Measurements from ENCODE around the gene RPS6KA5.
"Not testable (repeated sequence)": the region's sequence is repeated elsewhere in the genome, so short reads cannot be mapped to it uniquely, and the experiment has no call there.

The RPS6KA5 gene

DNA sequence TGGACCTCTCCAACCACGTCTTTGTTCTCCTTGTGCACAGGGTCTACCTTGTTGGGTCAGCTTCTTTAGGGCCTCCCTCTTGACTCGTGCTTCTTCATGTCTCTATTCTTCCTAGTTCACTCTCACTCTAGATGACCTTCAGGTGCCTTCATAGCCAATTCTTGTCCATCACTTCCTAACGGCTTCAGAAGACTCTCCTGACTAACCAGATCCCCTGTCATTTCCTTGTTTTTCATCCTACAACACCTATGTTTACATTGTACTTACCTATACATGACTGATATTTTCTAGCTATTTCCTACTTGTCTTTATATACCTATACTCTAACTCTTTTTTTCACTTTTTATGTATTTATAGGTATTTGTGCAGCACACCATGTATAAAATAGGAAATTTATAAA, 117.1 kb downstream of the RPS6KA5 start:
- no peak overlapping the region for H3K4me3 ChIP-seq (ENCODE audit: low read depth, low read length)
- no peaks in the 10 kb centered on the region for H3K36me3 ChIP-seq
- H3K9me3 ChIP-seq (ENCODE audit: severe bottlenecking), result peaks cover 6% of the 10 kb centered on the region
- TF ChIP-seq, protein P1, sequence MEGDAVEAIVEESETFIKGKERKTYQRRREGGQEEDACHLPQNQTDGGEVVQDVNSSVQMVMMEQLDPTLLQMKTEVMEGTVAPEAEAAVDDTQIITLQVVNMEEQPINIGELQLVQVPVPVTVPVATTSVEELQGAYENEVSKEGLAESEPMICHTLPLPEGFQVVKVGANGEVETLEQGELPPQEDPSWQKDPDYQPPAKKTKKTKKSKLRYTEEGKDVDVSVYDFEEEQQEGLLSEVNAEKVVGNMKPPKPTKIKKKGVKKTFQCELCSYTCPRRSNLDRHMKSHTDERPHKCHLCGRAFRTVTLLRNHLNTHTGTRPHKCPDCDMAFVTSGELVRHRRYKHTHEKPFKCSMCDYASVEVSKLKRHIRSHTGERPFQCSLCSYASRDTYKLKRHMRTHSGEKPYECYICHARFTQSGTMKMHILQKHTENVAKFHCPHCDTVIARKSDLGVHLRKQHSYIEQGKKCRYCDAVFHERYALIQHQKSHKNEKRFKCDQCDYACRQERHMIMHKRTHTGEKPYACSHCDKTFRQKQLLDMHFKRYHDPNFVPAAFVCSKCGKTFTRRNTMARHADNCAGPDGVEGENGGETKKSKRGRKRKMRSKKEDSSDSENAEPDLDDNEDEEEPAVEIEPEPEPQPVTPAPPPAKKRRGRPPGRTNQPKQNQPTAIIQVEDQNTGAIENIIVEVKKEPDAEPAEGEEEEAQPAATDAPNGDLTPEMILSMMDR (IDR thresholded peaks at IDR 0.05; ENCODE audit: low read depth, low read length), result no peak
- DNase-seq, result no peak
- H3K27ac ChIP-seq, result no peak overlapping the region
- no peaks in the 10 kb centered on the region for H3K27me3 ChIP-seq (ENCODE audit: insufficient read depth, low read depth, severe bottlenecking)

DNA sequence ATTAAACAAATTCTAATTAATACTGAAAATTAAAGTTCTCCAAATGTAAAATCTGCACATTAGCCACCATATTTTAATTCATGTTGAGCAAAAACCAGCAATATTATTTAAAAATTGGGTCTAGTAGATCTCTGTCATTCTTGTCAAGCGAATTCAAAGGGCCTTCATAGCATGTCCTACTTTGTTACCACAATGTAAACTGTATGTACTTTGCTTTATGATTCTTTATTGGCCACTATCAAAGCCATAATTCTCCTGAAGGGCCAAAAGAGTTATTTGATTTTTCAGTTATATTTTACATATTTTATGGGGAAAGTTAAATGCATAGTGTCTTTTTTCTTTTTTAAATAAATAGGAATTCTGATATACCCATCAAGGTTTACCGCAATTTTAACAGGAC, 117.9 kb downstream of the RPS6KA5 start:
- no peaks in the 10 kb centered on the region for H3K36me3 ChIP-seq
- H3K27ac ChIP-seq, result no peak overlapping the region
- no peak overlapping the region for H3K4me3 ChIP-seq (ENCODE audit: low read depth, low read length)
- no peak for DNase-seq
- TF ChIP-seq, protein P1 (IDR thresholded peaks at IDR 0.05; ENCODE audit: low read depth, low read length), result no peak
- H3K27me3 ChIP-seq (ENCODE audit: insufficient read depth, low read depth, severe bottlenecking), result no peaks in the 10 kb centered on the region
- H3K9me3 ChIP-seq (ENCODE audit: severe bottlenecking), result peaks cover 6% of the 10 kb centered on the region

DNA sequence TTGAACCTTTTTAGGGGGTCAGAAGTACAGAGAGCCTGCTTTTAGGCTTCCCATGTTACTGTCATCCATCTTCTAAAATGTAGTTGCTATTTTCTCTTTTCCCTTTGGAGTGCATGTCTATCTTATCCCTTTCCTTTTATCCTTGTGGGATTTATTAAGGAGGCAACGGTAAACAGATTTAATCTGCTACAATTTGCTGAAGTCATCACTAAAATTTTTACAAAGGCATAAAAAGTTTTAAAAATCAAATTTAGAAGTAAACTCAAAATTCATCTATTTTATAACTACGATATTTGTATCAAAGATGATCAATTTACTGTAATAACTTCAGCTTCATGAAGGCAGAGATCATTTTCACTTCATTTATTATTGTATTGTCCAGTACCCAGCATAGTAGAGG, 118.7 kb downstream of the RPS6KA5 start:
- Histone ChIP-seq H3K27ac (no peak overlapping the region), H3K36me3 (no peaks in the 10 kb centered on the region), H3K9me3 (ENCODE audit: severe bottlenecking) (peaks cover 6% of the 10 kb centered on the region), H3K4me3 (ENCODE audit: low read depth, low read length) (no peak overlapping the region), H3K27me3 (ENCODE audit: insufficient read depth, low read depth, severe bottlenecking) (no peaks in the 10 kb centered on the region)
- DNase-seq, result no peak
- TF ChIP-seq, protein P1 (IDR thresholded peaks at IDR 0.05; ENCODE audit: low read depth, low read length), result no peak

DNA sequence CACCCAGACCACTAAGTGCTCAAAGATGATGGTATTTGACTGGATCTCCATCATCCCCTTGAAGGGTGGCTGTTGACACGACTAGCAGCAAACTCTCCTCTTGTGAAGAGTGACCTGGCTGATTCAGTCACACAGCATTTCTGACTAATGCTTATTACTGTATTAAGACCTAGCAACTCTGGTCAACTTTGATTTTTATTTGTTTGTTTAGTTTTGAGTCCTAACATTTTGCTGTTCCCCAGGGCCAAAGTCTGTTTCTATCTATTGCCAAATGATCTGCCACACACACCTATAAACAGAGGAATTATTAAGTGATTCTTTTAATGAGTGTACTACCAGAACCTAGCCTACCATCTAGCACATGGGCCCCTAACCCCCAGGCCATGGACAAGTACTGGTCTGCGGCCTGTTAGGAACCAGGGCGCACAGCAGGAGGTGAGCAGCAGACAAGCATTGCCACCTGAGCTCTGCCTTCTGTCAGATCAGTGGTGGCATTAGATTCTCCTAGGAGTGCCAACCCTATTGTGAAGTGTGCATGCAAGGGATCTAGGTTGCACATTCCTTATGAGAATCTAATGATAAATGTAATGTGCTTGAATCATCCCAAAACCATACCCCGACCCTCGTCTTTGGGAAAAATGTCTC, 120.0 kb downstream of the RPS6KA5 start:
- Histone ChIP-seq H3K27ac (no peak overlapping the region), H3K27me3 (ENCODE audit: insufficient read depth, low read depth, severe bottlenecking) (no peaks in the 10 kb centered on the region), H3K4me3 (ENCODE audit: low read depth, low read length) (no peak overlapping the region), H3K36me3 (no peaks in the 10 kb centered on the region), H3K9me3 (ENCODE audit: severe bottlenecking) (peaks cover 6% of the 10 kb centered on the region)
- TF ChIP-seq, protein P1 (IDR thresholded peaks at IDR 0.05; ENCODE audit: low read depth, low read length), result no peak
- DNase-seq, result no peak

DNA sequence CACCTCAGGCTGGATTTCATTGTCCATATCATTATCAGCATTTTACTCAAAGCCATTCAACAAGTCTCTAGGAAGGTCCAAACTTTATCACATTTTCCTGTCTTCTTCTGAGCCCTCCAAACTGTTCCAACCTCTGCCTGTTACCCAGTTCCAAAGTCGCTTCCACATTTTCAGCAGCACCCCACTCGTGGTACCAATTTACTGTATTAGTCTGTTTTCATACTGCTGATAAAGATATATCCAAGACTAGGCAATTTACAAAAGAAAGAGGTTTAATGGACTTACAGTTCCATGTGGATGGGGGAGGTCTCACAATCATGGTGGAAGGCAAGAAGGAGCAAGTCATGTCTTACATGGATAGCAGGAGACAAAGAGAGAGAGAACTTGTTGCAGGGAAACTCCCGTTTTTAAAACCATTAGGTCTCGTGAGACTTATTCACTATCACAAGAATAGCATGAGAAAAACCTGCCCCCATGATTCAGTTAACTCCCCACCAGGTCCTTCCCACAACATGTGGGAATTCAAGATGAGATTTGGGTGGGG, 121.1 kb downstream of the RPS6KA5 start:
- not testable (repeated sequence) for H3K36me3 ChIP-seq; H3K9me3 ChIP-seq (ENCODE audit: severe bottlenecking); H3K27me3 ChIP-seq (ENCODE audit: insufficient read depth, low read depth, severe bottlenecking); H3K27ac ChIP-seq; H3K4me3 ChIP-seq (ENCODE audit: low read depth, low read length); DNase-seq

DNA sequence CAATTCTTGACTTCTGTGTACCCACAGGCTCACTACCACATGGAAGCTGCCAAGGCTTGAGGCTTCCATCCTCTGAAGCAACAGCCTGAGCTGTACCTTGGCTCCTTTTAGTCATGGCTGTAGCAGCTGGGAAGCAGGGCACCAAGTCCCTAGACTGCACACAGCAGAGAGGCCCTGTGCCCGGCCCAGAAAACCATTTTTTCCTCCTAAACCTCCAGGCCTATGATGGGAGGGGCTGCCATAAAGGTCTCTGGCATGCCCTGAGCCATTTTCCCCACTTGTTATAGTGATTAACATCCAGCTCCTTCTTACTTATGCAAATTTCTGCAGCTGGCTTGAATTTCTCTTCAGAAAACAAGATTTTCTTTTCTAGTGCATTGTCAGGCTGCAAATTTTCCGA, 121.8 kb downstream of the RPS6KA5 start:
- no peak overlapping the region for H3K4me3 ChIP-seq (ENCODE audit: low read depth, low read length)
- TF ChIP-seq, protein P1 (IDR thresholded peaks at IDR 0.05; ENCODE audit: low read depth, low read length), result no peak

More for the DNA sequence above, 121.8 kb downstream of the RPS6KA5 start:
- Histone ChIP-seq H3K36me3 (no peaks in the 10 kb centered on the region), H3K9me3 (ENCODE audit: severe bottlenecking) (peaks cover 6% of the 10 kb centered on the region), H3K27me3 (ENCODE audit: insufficient read depth, low read depth, severe bottlenecking) (no peaks in the 10 kb centered on the region), H3K27ac (no peak overlapping the region)
- no peak for DNase-seq

Measured in WERI-Rb-1 (cell line).